ENCODE results near the gene PELI2.

DNA sequence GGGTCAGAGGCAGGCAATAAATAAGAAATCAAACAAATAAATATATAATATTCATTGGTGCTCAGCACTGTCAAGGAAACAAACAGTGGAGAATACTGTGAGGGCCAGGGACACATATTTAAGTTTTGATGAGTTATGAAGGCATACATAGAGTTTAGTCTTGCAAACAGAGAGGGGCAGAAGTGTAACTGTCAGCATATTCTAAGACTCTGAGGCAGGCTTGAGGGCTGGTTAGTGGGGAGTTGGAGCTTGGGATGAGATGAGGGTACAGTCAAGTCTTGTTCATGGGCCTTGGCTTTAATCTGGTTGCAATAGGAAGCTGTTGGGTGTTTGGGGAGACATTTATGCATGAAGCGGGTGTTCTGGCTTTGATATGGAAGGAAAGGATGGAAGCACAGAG is 78.9 kb downstream of the PELI2 start:
- TF ChIP-seq, protein P1, sequence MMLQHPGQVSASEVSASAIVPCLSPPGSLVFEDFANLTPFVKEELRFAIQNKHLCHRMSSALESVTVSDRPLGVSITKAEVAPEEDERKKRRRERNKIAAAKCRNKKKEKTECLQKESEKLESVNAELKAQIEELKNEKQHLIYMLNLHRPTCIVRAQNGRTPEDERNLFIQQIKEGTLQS (CRISPR knock-in tag; conservative IDR thresholded peaks at IDR 0.05) = no peak
- TF ChIP-seq ZNF671 (CRISPR knock-in tag; IDR thresholded peaks at IDR 0.05) = no peak
- TF ChIP-seq KAT7 (CRISPR knock-in tag; IDR thresholded peaks at IDR 0.05; ENCODE audit: borderline replicate concordance) = no peak
- TF ChIP-seq IRF2 (CRISPR knock-in tag; IDR thresholded peaks at IDR 0.05; ENCODE audit: borderline replicate concordance, low read depth) = no peak
- TF ChIP-seq ETV6 (CRISPR knock-in tag; IDR thresholded peaks at IDR 0.05) = no peak
- TF ChIP-seq, protein P2, sequence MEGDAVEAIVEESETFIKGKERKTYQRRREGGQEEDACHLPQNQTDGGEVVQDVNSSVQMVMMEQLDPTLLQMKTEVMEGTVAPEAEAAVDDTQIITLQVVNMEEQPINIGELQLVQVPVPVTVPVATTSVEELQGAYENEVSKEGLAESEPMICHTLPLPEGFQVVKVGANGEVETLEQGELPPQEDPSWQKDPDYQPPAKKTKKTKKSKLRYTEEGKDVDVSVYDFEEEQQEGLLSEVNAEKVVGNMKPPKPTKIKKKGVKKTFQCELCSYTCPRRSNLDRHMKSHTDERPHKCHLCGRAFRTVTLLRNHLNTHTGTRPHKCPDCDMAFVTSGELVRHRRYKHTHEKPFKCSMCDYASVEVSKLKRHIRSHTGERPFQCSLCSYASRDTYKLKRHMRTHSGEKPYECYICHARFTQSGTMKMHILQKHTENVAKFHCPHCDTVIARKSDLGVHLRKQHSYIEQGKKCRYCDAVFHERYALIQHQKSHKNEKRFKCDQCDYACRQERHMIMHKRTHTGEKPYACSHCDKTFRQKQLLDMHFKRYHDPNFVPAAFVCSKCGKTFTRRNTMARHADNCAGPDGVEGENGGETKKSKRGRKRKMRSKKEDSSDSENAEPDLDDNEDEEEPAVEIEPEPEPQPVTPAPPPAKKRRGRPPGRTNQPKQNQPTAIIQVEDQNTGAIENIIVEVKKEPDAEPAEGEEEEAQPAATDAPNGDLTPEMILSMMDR (IDR thresholded peaks at IDR 0.05) = no peak
- TF ChIP-seq CBFB (CRISPR knock-in tag; IDR thresholded peaks at IDR 0.05; ENCODE audit: low read depth) = no peak
- TF ChIP-seq FOXJ3 (CRISPR knock-in tag; IDR thresholded peaks at IDR 0.05; ENCODE audit: borderline replicate concordance) = no peak

Data from WTC11 (cell line).